SK-N-SH (cell line): ENCODE results near the gene EWSR1. TPM values are rescaled to one million over a fixed set of nuclear protein-coding genes. Genes with fewer than 3 reads are reported as not detected.

Experiments used
- CTCF ChIA-PET: fragments of 300-600, 350-600 bp; formaldehyde crosslinking; extraction: SDS; loops from one replicate; lab custom pipeline; 2021; lab: Yijun Ruan, JAX
- POLR2A ChIA-PET: fragments of 350-600 bp; sonication (Branson Sonifier 250); formaldehyde crosslinking; extraction: SDS; loops from one replicate; lab custom pipeline; 2020; ENCODE audit warnings: antibody characterized with exemption, inconsistent platforms; lab: Yijun Ruan, JAX
- DNase-seq: peaks from one replicate; pipeline ENCODE4 v3.0.0; 2012
- H2AFZ ChIP-seq: fragments of 200-600 bp; sonication (generic); 2 replicates; pipeline ENCODE4 v1.8.1; 2016; ENCODE audit warnings: antibody characterized with exemption, mild to moderate bottlenecking, low read depth
- H3F3A ChIP-seq: fragments of 200-600 bp; sonication (generic); replicated peaks from 2 replicates; pipeline ENCODE3; 2016; ENCODE audit warnings: antibody characterized with exemption, mild to moderate bottlenecking; ENCODE audit not compliant: insufficient read depth
- H3K27ac ChIP-seq, 2 experiments: fragments of 200-500 bp in 1 of 2; fragments of 200-600 bp in 1 of 2; sonication (Bioruptor generic) in 1 of 2; sonication (generic), shearing (Covaris generic) in 1 of 2; 2 replicates each; pipeline versions ENCODE4 v1.5.1 to v1.6.1; 2014 to 2016; ENCODE audit warnings: low read depth in 2 of 2, inconsistent platforms in 1 of 2, low read length in 1 of 2, mild to moderate bottlenecking in 1 of 2, mixed read lengths in 1 of 2
- H3K27me3 ChIP-seq: fragments of 200-600 bp; sonication (generic), shearing (Covaris generic); 2 replicates; pipeline ENCODE4 v1.6.1; 2016; ENCODE audit warnings: mixed run types; ENCODE audit not compliant: insufficient read depth
- H3K36me3 ChIP-seq, 2 experiments: fragments of 200-500 bp in 1 of 2; fragments of 200-600 bp in 1 of 2; sonication (Bioruptor generic) in 1 of 2; sonication (generic) in 1 of 2; replicated peaks in 1 of 2; 2 replicates each; pipeline versions ENCODE3 to v1.5.1; 2014 to 2016; ENCODE audit warnings: low read length in 1 of 2, mild to moderate bottlenecking in 1 of 2; ENCODE audit not compliant: insufficient read depth in 2 of 2, control insufficient read depth in 1 of 2
- H3K4me1 ChIP-seq, 2 experiments: fragments of 200-500 bp in 1 of 2; fragments of 200-600 bp in 1 of 2; sonication (Bioruptor generic) in 1 of 2; sonication (generic), shearing (Covaris generic) in 1 of 2; 2 replicates each; pipeline versions ENCODE4 v1.5.1 to v1.6.1; 2014 to 2016; ENCODE audit warnings: low read depth in 1 of 2, low read length in 1 of 2, mixed run types in 1 of 2; ENCODE audit not compliant: insufficient read depth in 2 of 2, control insufficient read depth in 1 of 2
- H3K4me2 ChIP-seq: fragments of 200-600 bp; sonication (generic), shearing (Covaris generic); 2 replicates; pipeline ENCODE4 v1.6.1; 2017; ENCODE audit warnings: mixed run types
- H3K4me3 ChIP-seq, 2 experiments: fragments of 200-500 bp in 1 of 2; fragments of 200-600 bp in 1 of 2; sonication (Bioruptor generic) in 1 of 2; sonication (generic), shearing (Covaris generic) in 1 of 2; 2 replicates each; pipeline versions ENCODE4 v1.5.1 to v1.8.1; 2014 to 2016; ENCODE audit warnings: low read depth in 2 of 2, inconsistent platforms in 1 of 2, low read length in 1 of 2, mild to moderate bottlenecking in 1 of 2, mixed read lengths in 1 of 2, moderate library complexity in 1 of 2
- H3K79me2 ChIP-seq: fragments of 200-600 bp; sonication (generic); 2 replicates; pipeline ENCODE4 v1.8.1; 2017; ENCODE audit warnings: mild to moderate bottlenecking; ENCODE audit not compliant: insufficient read depth
- H3K9ac ChIP-seq: fragments of 200-600 bp; sonication (generic); 2 replicates; pipeline ENCODE4 v1.6.1; 2017; ENCODE audit warnings: mixed run types
- H3K9me2 ChIP-seq: fragments of 200-600 bp; sonication (generic); 2 replicates; pipeline ENCODE4 v1.6.1; 2017; ENCODE audit warnings: mixed run types
- H3K9me3 ChIP-seq: fragments of 200-600 bp; sonication (generic); 2 replicates; pipeline ENCODE4 v1.6.1; 2017; ENCODE audit warnings: mixed run types, mild to moderate bottlenecking, moderate library complexity
- H4K20me1 ChIP-seq: fragments of 200-600 bp; sonication (generic); 2 replicates; pipeline ENCODE4 v1.6.1; 2017; ENCODE audit warnings: mild to moderate bottlenecking, mixed run types; ENCODE audit not compliant: insufficient read depth
- ELF1 ChIP-seq: IDR thresholded peaks from 2 replicates; pipeline ENCODE4 v1.4.0; 2012
- EP300 ChIP-seq, 2 experiments: IDR thresholded peaks; 2 replicates each; pipeline versions ENCODE4 v1.4.0 to v1.6.1; 2012; ENCODE audit warnings: borderline replicate concordance in 1 of 2, low read depth in 1 of 2, low read length in 1 of 2
- GABPA ChIP-seq: IDR thresholded peaks from 2 replicates; pipeline ENCODE4 v1.4.0; 2012; ENCODE audit warnings: low read depth, mild to moderate bottlenecking
- IRF3 ChIP-seq: fragments of 150-350 bp; IDR thresholded peaks from 2 replicates; pipeline ENCODE4 v1.6.1; 2016; ENCODE audit warnings: mild to moderate bottlenecking, low read depth, low read length
- MEF2A ChIP-seq: IDR thresholded peaks from 2 replicates; pipeline ENCODE4 v1.4.0; 2012; ENCODE audit warnings: low read depth, borderline replicate concordance
- NRF1 ChIP-seq: IDR thresholded peaks from 2 replicates; pipeline ENCODE4 v1.6.1; 2012; ENCODE audit warnings: low read depth, mild to moderate bottlenecking, low read length
- RAD21 ChIP-seq: IDR thresholded peaks from 2 replicates; pipeline ENCODE4 v1.6.1; 2012; ENCODE audit warnings: mild to moderate bottlenecking, low read length
- SMC3 ChIP-seq: IDR thresholded peaks from 2 replicates; pipeline ENCODE4 v1.6.1; 2012; ENCODE audit warnings: low read depth, low read length, improper control_type of control experiment
- TEAD4 ChIP-seq: IDR thresholded peaks from 2 replicates; pipeline ENCODE4 v1.4.0; 2012; ENCODE audit warnings: mild to moderate bottlenecking, borderline replicate concordance; ENCODE audit not compliant: insufficient read depth
- WGBS: methylation state at CpG from one replicate; pipeline ENCODE4 v1.1.6; 2017; ENCODE audit warnings: low lambda C conversion rate; 5-methylcytosine and 5-hydroxymethylcytosine counted together
- polyA plus RNA-seq, 3 experiments: library from polyadenylated mRNA; depleted of rRNA; stranded (reverse); fragments of >200 nt; gene quantifications; 2 replicates each; pipeline ENCODE4 v1.2.3, GENCODE V29; 2012
- TF ChIP-seq, protein P1 (sequence below): IDR thresholded peaks from 2 replicates; pipeline ENCODE4 v1.6.1; 2012; ENCODE audit warnings: mild to moderate bottlenecking, low read depth, low read length, moderate library complexity
- TF ChIP-seq, protein P2 (sequence below): IDR thresholded peaks from 2 replicates; pipeline ENCODE4 v1.4.0; 2012; ENCODE audit warnings: low read depth, borderline replicate concordance

Gene EWSR1
- polyA plus RNA-seq, 1 of the 3 experiments (the other 2 are of a cell fraction): 173 TPM

GRCh38 chr22:29225422-29226090, 42.5 kb upstream of the EWSR1 start:
- POLR2A ChIA-PET: interaction anchor here (0.8 kb wide), 1 partner anchor 16 kb away, joined by 3 read pairs; no protein-coding TSS in a partner anchor
- H3K4me3 ChIP-seq: no peak overlapping the region
- no peaks in the 10 kb centered on the region for H3K27me3 ChIP-seq
- no peak overlapping the region for H3K27ac ChIP-seq
- H4K20me1 ChIP-seq: no peaks in the 10 kb centered on the region
- H3K36me3 ChIP-seq: no peaks in the 10 kb centered on the region
- no peaks in the 10 kb centered on the region for H3F3A ChIP-seq
- CTCF ChIA-PET: interaction anchor here (1.9 to 4.1 kb wide), 2 partner anchors 20 to 21 kb away, joined by 4 to 21 read pairs; no protein-coding TSS in a partner anchor
- no peaks in the 10 kb centered on the region for H3K9me3 ChIP-seq
- H3K79me2 ChIP-seq: no peaks in the 10 kb centered on the region
- H3K4me2 ChIP-seq: no peak overlapping the region
- 63% methylated on average over 9 of the region's 16 CpGs for WGBS
- TF ChIP-seq TEAD4 (no peak), IRF3 (no peak), MEF2A (no peak), RAD21 (no peak), EP300 (IDR thresholded peaks at IDR 0.05; ENCODE audit: borderline replicate concordance in 1 of 2, low read depth in 1 of 2, low read length in 1 of 2) (no peak), ELF1 (no peak), SMC3 (no peak), NRF1 (no peak), GABPA (no peak)
- TF ChIP-seq, protein P1, sequence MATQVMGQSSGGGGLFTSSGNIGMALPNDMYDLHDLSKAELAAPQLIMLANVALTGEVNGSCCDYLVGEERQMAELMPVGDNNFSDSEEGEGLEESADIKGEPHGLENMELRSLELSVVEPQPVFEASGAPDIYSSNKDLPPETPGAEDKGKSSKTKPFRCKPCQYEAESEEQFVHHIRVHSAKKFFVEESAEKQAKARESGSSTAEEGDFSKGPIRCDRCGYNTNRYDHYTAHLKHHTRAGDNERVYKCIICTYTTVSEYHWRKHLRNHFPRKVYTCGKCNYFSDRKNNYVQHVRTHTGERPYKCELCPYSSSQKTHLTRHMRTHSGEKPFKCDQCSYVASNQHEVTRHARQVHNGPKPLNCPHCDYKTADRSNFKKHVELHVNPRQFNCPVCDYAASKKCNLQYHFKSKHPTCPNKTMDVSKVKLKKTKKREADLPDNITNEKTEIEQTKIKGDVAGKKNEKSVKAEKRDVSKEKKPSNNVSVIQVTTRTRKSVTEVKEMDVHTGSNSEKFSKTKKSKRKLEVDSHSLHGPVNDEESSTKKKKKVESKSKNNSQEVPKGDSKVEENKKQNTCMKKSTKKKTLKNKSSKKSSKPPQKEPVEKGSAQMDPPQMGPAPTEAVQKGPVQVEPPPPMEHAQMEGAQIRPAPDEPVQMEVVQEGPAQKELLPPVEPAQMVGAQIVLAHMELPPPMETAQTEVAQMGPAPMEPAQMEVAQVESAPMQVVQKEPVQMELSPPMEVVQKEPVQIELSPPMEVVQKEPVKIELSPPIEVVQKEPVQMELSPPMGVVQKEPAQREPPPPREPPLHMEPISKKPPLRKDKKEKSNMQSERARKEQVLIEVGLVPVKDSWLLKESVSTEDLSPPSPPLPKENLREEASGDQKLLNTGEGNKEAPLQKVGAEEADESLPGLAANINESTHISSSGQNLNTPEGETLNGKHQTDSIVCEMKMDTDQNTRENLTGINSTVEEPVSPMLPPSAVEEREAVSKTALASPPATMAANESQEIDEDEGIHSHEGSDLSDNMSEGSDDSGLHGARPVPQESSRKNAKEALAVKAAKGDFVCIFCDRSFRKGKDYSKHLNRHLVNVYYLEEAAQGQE: no peak
- TF ChIP-seq, protein P2, sequence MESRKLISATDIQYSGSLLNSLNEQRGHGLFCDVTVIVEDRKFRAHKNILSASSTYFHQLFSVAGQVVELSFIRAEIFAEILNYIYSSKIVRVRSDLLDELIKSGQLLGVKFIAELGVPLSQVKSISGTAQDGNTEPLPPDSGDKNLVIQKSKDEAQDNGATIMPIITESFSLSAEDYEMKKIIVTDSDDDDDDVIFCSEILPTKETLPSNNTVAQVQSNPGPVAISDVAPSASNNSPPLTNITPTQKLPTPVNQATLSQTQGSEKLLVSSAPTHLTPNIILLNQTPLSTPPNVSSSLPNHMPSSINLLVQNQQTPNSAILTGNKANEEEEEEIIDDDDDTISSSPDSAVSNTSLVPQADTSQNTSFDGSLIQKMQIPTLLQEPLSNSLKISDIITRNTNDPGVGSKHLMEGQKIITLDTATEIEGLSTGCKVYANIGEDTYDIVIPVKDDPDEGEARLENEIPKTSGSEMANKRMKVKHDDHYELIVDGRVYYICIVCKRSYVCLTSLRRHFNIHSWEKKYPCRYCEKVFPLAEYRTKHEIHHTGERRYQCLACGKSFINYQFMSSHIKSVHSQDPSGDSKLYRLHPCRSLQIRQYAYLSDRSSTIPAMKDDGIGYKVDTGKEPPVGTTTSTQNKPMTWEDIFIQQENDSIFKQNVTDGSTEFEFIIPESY: no peak
- TF ChIP-seq, all 33 proteins: peak for 0
- H3K4me1 ChIP-seq: peaks cover 0 to 10% of the 10 kb centered on the region in 2 experiments; a peak in 1 of 4 replicates
- H3K9ac ChIP-seq: no peak overlapping the region
- H2AFZ ChIP-seq: no peak overlapping the region
- peak; percentile 32 for DNase-seq
- H3K9me2 ChIP-seq: no peaks in the 10 kb centered on the region
